Neutrophil (primary cell): ENCODE data around the gene PPFIBP1.

Experiments
- H3K27ac ChIP-seq: fragments of 200-600 bp; sonication (generic); 2 replicates; pipeline ENCODE4 v1.5.1; 2016; ENCODE audit warnings: mild to moderate bottlenecking, moderate library complexity
- H3K27me3 ChIP-seq: fragments of 200-600 bp; sonication (generic); 2 replicates; pipeline ENCODE4 v1.6.0; 2016; ENCODE audit warnings: mild to moderate bottlenecking
- H3K36me3 ChIP-seq: fragments of 200-600 bp; sonication (generic); 2 replicates; pipeline ENCODE4 v1.5.1; 2017
- H3K4me1 ChIP-seq, 2 experiments: fragments of 200-600 bp in 1 of 2; sonication (generic) in 1 of 2; 1 replicate in 1 of 2; 2 replicates in 1 of 2; pipeline versions ENCODE4 v1.5.1 to v1.6.1; 2013 to 2016; ENCODE audit warnings: low read depth in 1 of 2, low read length in 1 of 2, mild to moderate bottlenecking in 1 of 2, moderate library complexity in 1 of 2; ENCODE audit not compliant: control insufficient read depth in 1 of 2, insufficient read depth in 1 of 2
- H3K4me3 ChIP-seq, 2 experiments: fragments of 200-600 bp in 1 of 2; sonication (generic) in 1 of 2; 1 replicate in 1 of 2; 2 replicates in 1 of 2; pipeline ENCODE4 v1.5.1; 2013 to 2016; ENCODE audit warnings: low read depth in 1 of 2, low read length in 1 of 2, mild to moderate bottlenecking in 1 of 2, moderate library complexity in 1 of 2
- H3K9me3 ChIP-seq: fragments of 200-600 bp; sonication (generic); 2 replicates; pipeline ENCODE4 v1.5.1; 2016
- TF ChIP-seq, protein P1 (sequence below): fragments of 200-600 bp; sonication (generic); IDR thresholded peaks from 2 replicates; pipeline ENCODE4 v1.5.1; 2016; ENCODE audit warnings: antibody characterized with exemption

PPFIBP1 gene

DNA sequence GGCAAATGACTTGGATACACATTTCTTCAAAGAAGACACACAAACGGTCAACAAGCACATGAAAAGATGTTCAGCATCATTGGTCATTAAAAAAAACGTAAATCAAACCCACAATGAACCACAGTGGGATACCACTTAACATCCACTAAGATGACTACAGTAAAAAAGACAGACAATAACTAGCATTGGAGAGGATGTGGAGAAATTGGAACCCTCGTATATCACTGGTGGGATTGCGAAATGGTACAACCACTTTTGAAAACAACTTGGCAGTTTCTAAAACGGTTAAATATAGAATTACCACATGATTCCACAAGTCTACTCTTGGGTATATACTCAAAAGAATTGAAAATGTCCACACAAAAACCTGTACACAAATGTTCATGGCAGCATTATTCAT is 25.2 kb upstream of the PPFIBP1 start:
- Histone ChIP-seq H3K4me3 (no peak overlapping the region), H3K9me3 (no peaks in the 10 kb centered on the region), H3K27ac (no peak overlapping the region), H3K27me3 (no peaks in the 10 kb centered on the region), H3K4me1 (no peaks in the 10 kb centered on the region), H3K36me3 (no peaks in the 10 kb centered on the region)
- TF ChIP-seq, protein P1, sequence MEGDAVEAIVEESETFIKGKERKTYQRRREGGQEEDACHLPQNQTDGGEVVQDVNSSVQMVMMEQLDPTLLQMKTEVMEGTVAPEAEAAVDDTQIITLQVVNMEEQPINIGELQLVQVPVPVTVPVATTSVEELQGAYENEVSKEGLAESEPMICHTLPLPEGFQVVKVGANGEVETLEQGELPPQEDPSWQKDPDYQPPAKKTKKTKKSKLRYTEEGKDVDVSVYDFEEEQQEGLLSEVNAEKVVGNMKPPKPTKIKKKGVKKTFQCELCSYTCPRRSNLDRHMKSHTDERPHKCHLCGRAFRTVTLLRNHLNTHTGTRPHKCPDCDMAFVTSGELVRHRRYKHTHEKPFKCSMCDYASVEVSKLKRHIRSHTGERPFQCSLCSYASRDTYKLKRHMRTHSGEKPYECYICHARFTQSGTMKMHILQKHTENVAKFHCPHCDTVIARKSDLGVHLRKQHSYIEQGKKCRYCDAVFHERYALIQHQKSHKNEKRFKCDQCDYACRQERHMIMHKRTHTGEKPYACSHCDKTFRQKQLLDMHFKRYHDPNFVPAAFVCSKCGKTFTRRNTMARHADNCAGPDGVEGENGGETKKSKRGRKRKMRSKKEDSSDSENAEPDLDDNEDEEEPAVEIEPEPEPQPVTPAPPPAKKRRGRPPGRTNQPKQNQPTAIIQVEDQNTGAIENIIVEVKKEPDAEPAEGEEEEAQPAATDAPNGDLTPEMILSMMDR: no peak

DNA sequence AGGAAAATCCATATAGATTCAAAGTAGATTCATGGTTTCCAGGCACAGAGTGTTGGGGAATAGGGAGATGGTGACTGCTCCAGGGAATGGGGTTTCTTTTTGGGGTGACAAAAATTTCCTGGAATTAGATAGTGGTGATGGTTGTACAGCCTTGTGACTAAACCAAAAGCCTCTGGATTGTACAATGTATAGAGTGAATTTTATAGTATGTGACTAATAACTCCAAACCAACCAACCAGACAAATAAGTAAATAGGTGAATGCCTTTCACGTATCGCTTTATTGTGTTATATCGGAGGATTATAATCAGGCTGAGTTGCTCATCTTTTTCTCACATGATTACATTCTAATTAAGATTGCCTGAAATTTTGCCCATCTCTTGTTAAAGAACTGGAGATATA is 24.6 kb upstream of the PPFIBP1 start:
- no peak overlapping the region for H3K4me3 ChIP-seq
- TF ChIP-seq, protein P1: no peak
- H3K36me3 ChIP-seq: no peaks in the 10 kb centered on the region
- H3K4me1 ChIP-seq: no peaks in the 10 kb centered on the region
- H3K27me3 ChIP-seq: no peaks in the 10 kb centered on the region
- no peak overlapping the region for H3K27ac ChIP-seq
- H3K9me3 ChIP-seq: no peaks in the 10 kb centered on the region

DNA sequence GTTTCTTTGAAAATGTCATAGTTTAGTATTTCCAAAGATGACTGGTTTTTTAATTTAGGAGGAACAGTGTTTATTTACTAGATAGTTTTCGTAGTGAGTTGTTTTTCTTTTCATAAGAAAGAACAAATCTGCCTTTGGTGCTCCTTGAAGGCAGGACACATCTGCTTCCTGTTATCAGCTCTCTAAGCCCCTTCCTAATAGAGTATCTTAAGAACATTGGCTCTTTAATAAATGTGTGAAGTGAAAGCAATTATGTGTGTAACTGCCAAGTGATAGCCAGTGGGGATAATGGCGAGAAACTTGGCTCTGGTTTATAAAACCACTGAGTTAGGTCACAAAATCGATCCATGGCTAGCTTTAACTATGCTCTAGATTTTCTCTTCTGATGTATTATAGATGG is 23.5 kb upstream of the PPFIBP1 start:
- H3K4me3 ChIP-seq: no peak overlapping the region
- no peaks in the 10 kb centered on the region for H3K4me1 ChIP-seq
- H3K27me3 ChIP-seq: no peaks in the 10 kb centered on the region
- no peaks in the 10 kb centered on the region for H3K9me3 ChIP-seq
- no peaks in the 10 kb centered on the region for H3K36me3 ChIP-seq
- no peak overlapping the region for H3K27ac ChIP-seq
- TF ChIP-seq, protein P1: no peak

DNA sequence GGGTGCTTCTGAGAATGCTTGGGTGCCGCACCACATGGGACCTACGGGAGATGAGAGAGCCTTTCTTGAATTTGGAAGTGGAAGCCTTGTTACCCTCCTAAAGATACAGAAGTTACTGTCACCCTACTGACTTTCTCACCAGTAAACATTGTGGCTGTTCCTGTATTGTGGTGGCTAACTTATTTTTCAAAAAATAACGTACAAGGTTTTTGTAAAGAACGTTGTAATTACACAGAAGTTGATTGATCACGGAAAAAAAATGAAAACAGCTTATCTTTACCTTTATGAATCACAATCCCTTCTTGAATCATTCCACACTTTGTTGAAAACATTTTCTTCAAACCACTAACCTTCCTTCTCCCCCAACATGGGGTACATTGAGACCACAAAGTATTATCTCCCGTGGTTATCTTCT is 22.0 kb upstream of the PPFIBP1 start:
- TF ChIP-seq, protein P1: no peak

DNA sequence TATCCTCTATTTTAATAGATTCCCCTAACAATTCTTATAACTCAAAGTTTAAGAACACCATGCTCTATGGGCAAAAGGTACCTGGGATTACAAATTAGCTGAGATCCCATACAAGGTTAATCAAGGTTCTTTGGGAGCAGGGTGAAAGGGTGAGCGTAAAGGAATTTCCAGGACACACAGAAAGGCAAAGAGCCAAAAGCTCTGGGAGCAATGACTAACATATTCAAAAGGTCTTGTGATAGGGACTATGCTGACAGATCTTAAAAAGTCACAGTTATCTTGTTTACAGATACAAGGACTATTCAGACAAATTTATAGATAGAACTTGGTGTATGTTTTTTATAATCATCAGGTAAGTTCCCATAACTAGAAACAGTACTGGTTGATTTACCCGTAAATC is 19.5 kb upstream of the PPFIBP1 start:
- TF ChIP-seq, protein P1: no peak

More for the DNA sequence above, 22.0 kb upstream of the PPFIBP1 start:
- H3K27ac ChIP-seq: no peak overlapping the region
- no peaks in the 10 kb centered on the region for H3K9me3 ChIP-seq
- no peaks in the 10 kb centered on the region for H3K4me1 ChIP-seq
- H3K36me3 ChIP-seq: no peaks in the 10 kb centered on the region
- H3K4me3 ChIP-seq: no peak overlapping the region
- no peaks in the 10 kb centered on the region for H3K27me3 ChIP-seq

DNA sequence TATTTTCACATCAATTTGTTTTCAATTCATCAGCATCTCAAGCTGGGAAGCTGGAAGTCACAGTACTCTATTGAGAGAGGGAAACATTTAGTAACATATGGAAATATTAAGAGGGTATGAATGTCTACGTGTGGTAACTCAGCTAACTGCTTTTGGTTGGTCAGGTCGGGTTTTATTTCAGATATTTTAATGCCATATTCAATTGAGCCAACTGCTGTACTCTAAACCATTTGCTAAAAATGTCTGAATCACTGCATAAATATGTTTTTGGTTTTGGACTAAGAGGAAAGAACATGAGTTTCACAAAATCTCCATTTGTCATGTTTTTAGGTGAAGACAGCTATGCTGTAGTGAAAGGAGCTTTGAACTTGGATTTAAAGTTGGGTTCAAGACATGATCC is 18.9 kb upstream of the PPFIBP1 start:
- TF ChIP-seq, protein P1: no peak
- no peaks in the 10 kb centered on the region for H3K36me3 ChIP-seq
- no peak overlapping the region for H3K27ac ChIP-seq

More for the DNA sequence above, 19.5 kb upstream of the PPFIBP1 start:
- no peak overlapping the region for H3K4me3 ChIP-seq
- H3K4me1 ChIP-seq: no peaks in the 10 kb centered on the region
- H3K27ac ChIP-seq: no peak overlapping the region
- H3K27me3 ChIP-seq: no peaks in the 10 kb centered on the region
- no peaks in the 10 kb centered on the region for H3K9me3 ChIP-seq
- no peaks in the 10 kb centered on the region for H3K36me3 ChIP-seq

More for the DNA sequence above, 18.9 kb upstream of the PPFIBP1 start:
- Histone ChIP-seq H3K9me3 (no peaks in the 10 kb centered on the region), H3K4me1 (no peaks in the 10 kb centered on the region), H3K27me3 (no peaks in the 10 kb centered on the region), H3K4me3 (no peak overlapping the region)
